Endothelial cell of umbilical vein (primary cell): ENCODE measurements around the gene TSNAXIP1.

ENCODE experiments used
- EZH2 ChIP-seq: IDR thresholded peaks from 2 replicates; pipeline ENCODE4 v1.6.1; 2012; ENCODE audit warnings: borderline replicate concordance, low read depth, mild to moderate bottlenecking, moderate library complexity, low read length, inconsistent platforms; ENCODE audit not compliant: severe bottlenecking
- MYC ChIP-seq: IDR thresholded peaks from one replicate; pipeline ENCODE4 v1.6.1; 2011; ENCODE audit warnings: mild to moderate bottlenecking, low read depth, low read length
- POLR2A ChIP-seq: IDR thresholded peaks from 2 replicates; pipeline ENCODE4 v1.6.1; 2012; ENCODE audit warnings: low read depth, mild to moderate bottlenecking, control low read depth, low read length
- POLR2AphosphoS5 ChIP-seq: IDR thresholded peaks from 2 replicates; pipeline ENCODE4 v1.6.1; 2012; ENCODE audit warnings: low read depth, mild to moderate bottlenecking, control low read depth, low read length, moderate library complexity; ENCODE audit not compliant: insufficient read depth
- TF ChIP-seq, protein P1 (sequence below), 2 donors: IDR thresholded peaks; 1 replicate in 1 of 2; 2 replicates in 1 of 2; pipeline ENCODE4 v1.5.1; 2011; ENCODE audit warnings: low read length in 2 of 2, mild to moderate bottlenecking in 2 of 2, moderate library complexity in 2 of 2, control low read depth in 1 of 2, inconsistent platforms in 1 of 2, low read depth in 1 of 2; ENCODE audit not compliant: insufficient read depth in 1 of 2; ENCODE audit errors: extremely low read depth in 1 of 2

DNA sequence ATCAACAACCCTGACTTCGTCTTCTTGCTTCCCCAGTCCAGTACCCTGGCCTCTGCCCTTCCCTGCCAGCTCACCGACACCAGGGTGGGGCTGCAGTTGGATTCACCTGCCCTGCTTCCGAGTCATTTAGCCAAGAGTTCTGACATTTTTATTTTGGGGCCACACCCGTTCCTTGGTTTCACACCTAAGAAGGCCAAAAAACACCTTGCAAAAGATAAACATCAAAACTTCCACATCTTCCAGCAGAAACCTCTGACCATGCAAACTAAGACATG is 45.8 kb upstream of the TSNAXIP1 start:
- TF ChIP-seq POLR2AphosphoS5 (no peak), EZH2 (no peak), MYC (no peak), POLR2A (no peak)
- TF ChIP-seq, protein P1, sequence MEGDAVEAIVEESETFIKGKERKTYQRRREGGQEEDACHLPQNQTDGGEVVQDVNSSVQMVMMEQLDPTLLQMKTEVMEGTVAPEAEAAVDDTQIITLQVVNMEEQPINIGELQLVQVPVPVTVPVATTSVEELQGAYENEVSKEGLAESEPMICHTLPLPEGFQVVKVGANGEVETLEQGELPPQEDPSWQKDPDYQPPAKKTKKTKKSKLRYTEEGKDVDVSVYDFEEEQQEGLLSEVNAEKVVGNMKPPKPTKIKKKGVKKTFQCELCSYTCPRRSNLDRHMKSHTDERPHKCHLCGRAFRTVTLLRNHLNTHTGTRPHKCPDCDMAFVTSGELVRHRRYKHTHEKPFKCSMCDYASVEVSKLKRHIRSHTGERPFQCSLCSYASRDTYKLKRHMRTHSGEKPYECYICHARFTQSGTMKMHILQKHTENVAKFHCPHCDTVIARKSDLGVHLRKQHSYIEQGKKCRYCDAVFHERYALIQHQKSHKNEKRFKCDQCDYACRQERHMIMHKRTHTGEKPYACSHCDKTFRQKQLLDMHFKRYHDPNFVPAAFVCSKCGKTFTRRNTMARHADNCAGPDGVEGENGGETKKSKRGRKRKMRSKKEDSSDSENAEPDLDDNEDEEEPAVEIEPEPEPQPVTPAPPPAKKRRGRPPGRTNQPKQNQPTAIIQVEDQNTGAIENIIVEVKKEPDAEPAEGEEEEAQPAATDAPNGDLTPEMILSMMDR (IDR thresholded peaks at IDR 0.05; ENCODE audit: extremely low read depth in 1 of 2, insufficient read depth in 1 of 2, low read depth in 1 of 2, low read length in 2 of 2) = no peak
